Mesenchymal stem cell (in vitro differentiated cells and primary cell): ENCODE results near the gene SPRYD4.
"Not testable (repeated sequence)": the region's sequence is repeated elsewhere in the genome, so short reads cannot be mapped to it uniquely, and the experiment has no call there.

Experiments used
- DNase-seq: peaks from one replicate; pipeline ENCODE4 v3.0.0-alpha.2; 2013
- H2AFZ ChIP-seq: one replicate; pipeline ENCODE4 v1.6.1; 2013; ENCODE audit warnings: low read depth, mild to moderate bottlenecking, control low read depth, inconsistent platforms, low read length, moderate library complexity
- H2AK5ac ChIP-seq: 2 replicates; pipeline ENCODE4 v1.6.1; 2013; ENCODE audit warnings: low read length, moderate library complexity, mild to moderate bottlenecking, inconsistent platforms; ENCODE audit not compliant: severe bottlenecking
- H2BK120ac ChIP-seq: one replicate; pipeline ENCODE4 v1.6.1; 2013; ENCODE audit warnings: low read depth, mild to moderate bottlenecking, inconsistent platforms, low read length, moderate library complexity
- H2BK12ac ChIP-seq, 2 experiments: one replicate each; pipeline ENCODE4 v1.6.1; 2013; ENCODE audit warnings: inconsistent platforms in 2 of 2, low read length in 2 of 2, mild to moderate bottlenecking in 2 of 2, moderate library complexity in 2 of 2, control low read depth in 1 of 2
- H2BK15ac ChIP-seq: one replicate; pipeline ENCODE4 v1.6.1; 2013; ENCODE audit warnings: mild to moderate bottlenecking, low read depth, inconsistent platforms; ENCODE audit not compliant: poor library complexity, severe bottlenecking
- H2BK5ac ChIP-seq: 2 replicates; pipeline ENCODE4 v1.6.1; 2013; ENCODE audit warnings: low read depth, mild to moderate bottlenecking, low read length, control low read depth, inconsistent platforms; ENCODE audit not compliant: poor library complexity, severe bottlenecking
- H3K14ac ChIP-seq, 2 experiments: one replicate each; pipeline ENCODE4 v1.6.1; 2013; ENCODE audit warnings: inconsistent platforms in 2 of 2, low read length in 2 of 2, control low read depth in 1 of 2, mild to moderate bottlenecking in 1 of 2, moderate library complexity in 1 of 2
- H3K18ac ChIP-seq, 2 experiments: one replicate each; pipeline ENCODE4 v1.6.1; 2013; ENCODE audit warnings: inconsistent platforms in 2 of 2, low read length in 2 of 2, control low read depth in 1 of 2, low read depth in 1 of 2, mild to moderate bottlenecking in 1 of 2
- H3K23ac ChIP-seq, 2 experiments: one replicate each; pipeline ENCODE4 v1.6.1; 2013; ENCODE audit warnings: inconsistent platforms in 2 of 2, low read length in 2 of 2, mild to moderate bottlenecking in 2 of 2, moderate library complexity in 2 of 2, control low read depth in 1 of 2
- H3K27ac ChIP-seq: 2 replicates; pipeline ENCODE4 v1.5.1; 2013; ENCODE audit warnings: mild to moderate bottlenecking, moderate library complexity, low read length, control low read depth, inconsistent platforms; ENCODE audit not compliant: poor library complexity, severe bottlenecking
- H3K27me3 ChIP-seq, 2 experiments: 2 replicates each; pipeline versions ENCODE4 v1.6.1 to v1.7.0; 2013; ENCODE audit warnings: low read length in 2 of 2, mild to moderate bottlenecking in 2 of 2, moderate library complexity in 2 of 2, control low read depth in 1 of 2, inconsistent platforms in 1 of 2; ENCODE audit not compliant: control insufficient read depth in 1 of 2, insufficient read depth in 1 of 2
- H3K36me3 ChIP-seq, 2 experiments: 2 replicates each; pipeline versions ENCODE4 v1.6.1 to v1.7.0; 2013; ENCODE audit warnings: low read length in 2 of 2, control low read depth in 1 of 2, inconsistent platforms in 1 of 2, low read depth in 1 of 2, mild to moderate bottlenecking in 1 of 2; ENCODE audit not compliant: insufficient read depth in 2 of 2, control insufficient read depth in 1 of 2
- H3K4ac ChIP-seq, 2 experiments: one replicate each; pipeline ENCODE4 v1.6.1; 2013; ENCODE audit warnings: inconsistent platforms in 2 of 2, low read length in 2 of 2, mild to moderate bottlenecking in 2 of 2, moderate library complexity in 2 of 2, control low read depth in 1 of 2, low read depth in 1 of 2
- H3K4me1 ChIP-seq: 2 replicates; pipeline ENCODE4 v1.6.1; 2013; ENCODE audit warnings: low read depth, low read length, control low read depth; ENCODE audit not compliant: control insufficient read depth, insufficient read depth
- H3K4me2 ChIP-seq: 2 replicates; pipeline ENCODE4 v1.6.1; 2013; ENCODE audit warnings: low read length, mild to moderate bottlenecking, inconsistent platforms; ENCODE audit not compliant: poor library complexity, severe bottlenecking
- H3K4me3 ChIP-seq, 2 experiments: 2 replicates each; pipeline versions ENCODE4 v1.5.1 to v1.7.0; 2013; ENCODE audit warnings: low read length in 2 of 2, mild to moderate bottlenecking in 2 of 2, control low read depth in 1 of 2, low read depth in 1 of 2; ENCODE audit not compliant: insufficient read depth in 1 of 2
- H3K79me1 ChIP-seq: replicated peaks from 2 replicates; pipeline ENCODE4 v1.6.1; 2013; ENCODE audit warnings: mild to moderate bottlenecking, control low read depth, low read length, inconsistent platforms; ENCODE audit not compliant: poor library complexity, severe bottlenecking
- H3K9ac ChIP-seq: 2 replicates; pipeline ENCODE4 v1.7.0; 2013; ENCODE audit warnings: mild to moderate bottlenecking, low read length, moderate library complexity
- H3K9me3 ChIP-seq: 2 replicates; pipeline ENCODE4 v1.7.0; 2013; ENCODE audit warnings: mild to moderate bottlenecking, low read length; ENCODE audit not compliant: control insufficient read depth
- H4K8ac ChIP-seq: one replicate; pipeline ENCODE4 v1.6.1; 2013; ENCODE audit warnings: inconsistent platforms, mild to moderate bottlenecking, low read length, moderate library complexity
- H4K91ac ChIP-seq: one replicate; pipeline ENCODE4 v1.6.1; 2013; ENCODE audit warnings: mild to moderate bottlenecking, low read length, inconsistent platforms
- WGBS: methylation state at CpG from one replicate; pipeline ENCODE4 v1.1.7; 2013; ENCODE audit warnings: mixed read lengths; 5-methylcytosine and 5-hydroxymethylcytosine counted together

SPRYD4 gene

DNA sequence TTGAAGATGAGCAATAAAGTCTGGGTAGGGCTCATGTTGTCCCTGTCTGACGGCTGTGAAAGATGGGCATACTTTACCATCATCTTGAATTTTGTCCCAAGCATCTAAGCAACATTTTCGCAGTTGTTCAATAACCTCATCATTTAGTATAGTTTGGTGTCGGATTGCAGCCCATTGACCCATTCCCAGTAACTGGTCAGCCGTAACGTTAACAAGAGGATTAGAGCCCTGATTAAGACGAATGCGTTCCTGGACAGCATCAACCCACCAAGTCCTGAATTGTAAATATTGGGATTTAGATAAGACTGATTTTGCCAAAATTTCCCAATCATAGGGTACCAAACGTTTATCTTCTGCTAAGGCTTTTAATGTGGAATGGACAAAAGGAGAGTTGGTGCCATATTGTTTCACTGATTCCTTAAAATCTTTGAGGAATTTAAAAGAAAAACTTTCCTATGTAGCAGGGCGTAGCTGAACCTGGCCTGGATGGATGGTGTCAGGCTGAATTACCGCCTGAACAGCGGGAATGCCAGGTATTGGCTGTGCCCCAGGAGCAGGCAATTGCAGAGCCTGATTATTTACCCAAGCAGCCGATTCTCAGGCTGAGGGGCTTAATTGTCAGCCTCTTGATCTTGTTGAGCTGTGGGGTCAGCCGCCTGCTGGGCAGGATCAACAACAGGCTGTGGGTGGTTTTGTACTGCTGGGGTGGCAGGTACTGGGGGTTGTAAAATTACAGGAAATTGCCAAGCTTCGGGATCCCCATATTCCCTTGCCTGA, 29.9 kb downstream of the SPRYD4 start:
- not testable (repeated sequence) for H4K8ac ChIP-seq, H3K9me3 ChIP-seq, H2BK120ac ChIP-seq, H3K79me1 ChIP-seq, H2AK5ac ChIP-seq, H2BK15ac ChIP-seq, H2BK5ac ChIP-seq, H3K36me3 ChIP-seq, H2BK12ac ChIP-seq, H3K4me2 ChIP-seq, DNase-seq, H4K91ac ChIP-seq, H3K4me3 ChIP-seq, H3K9ac ChIP-seq, H2AFZ ChIP-seq, H3K4ac ChIP-seq, H3K14ac ChIP-seq, H3K4me1 ChIP-seq, H3K18ac ChIP-seq, H3K23ac ChIP-seq, H3K27ac ChIP-seq, H3K27me3 ChIP-seq
- 40% methylated on average over 8 of the region's 14 CpGs for WGBS

DNA sequence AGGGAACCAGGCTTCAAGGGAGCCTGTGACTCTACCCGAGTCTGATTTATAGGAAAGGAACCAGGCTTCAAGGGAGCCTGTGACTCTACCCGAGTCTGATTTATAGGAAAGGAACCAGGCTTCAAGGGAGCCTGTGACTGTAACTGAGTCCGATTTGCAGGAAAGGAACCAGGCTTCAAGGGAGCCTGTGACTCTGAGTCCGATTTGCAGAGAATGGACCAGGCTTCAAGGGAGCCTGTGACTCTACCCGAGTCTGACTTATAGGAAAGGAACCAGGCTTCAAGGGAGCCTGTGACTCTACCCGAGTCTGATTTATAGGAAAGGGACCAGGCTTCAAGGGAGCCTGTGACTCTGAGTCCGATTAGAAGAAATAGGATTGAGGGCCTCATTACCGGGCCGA, 31.1 kb downstream of the SPRYD4 start:
- not testable (repeated sequence) for H2BK12ac ChIP-seq, H3K9me3 ChIP-seq, H2BK5ac ChIP-seq, H2AFZ ChIP-seq, H3K23ac ChIP-seq, H4K91ac ChIP-seq, H2BK120ac ChIP-seq, H3K9ac ChIP-seq, H2AK5ac ChIP-seq, H2BK15ac ChIP-seq, H3K27me3 ChIP-seq, H3K36me3 ChIP-seq, H3K14ac ChIP-seq, H3K27ac ChIP-seq, H3K4ac ChIP-seq, DNase-seq, H4K8ac ChIP-seq, H3K4me2 ChIP-seq, H3K4me3 ChIP-seq, H3K79me1 ChIP-seq, H3K4me1 ChIP-seq, H3K18ac ChIP-seq
- WGBS: 48% methylated on average over 9 of the region's 9 CpGs

DNA sequence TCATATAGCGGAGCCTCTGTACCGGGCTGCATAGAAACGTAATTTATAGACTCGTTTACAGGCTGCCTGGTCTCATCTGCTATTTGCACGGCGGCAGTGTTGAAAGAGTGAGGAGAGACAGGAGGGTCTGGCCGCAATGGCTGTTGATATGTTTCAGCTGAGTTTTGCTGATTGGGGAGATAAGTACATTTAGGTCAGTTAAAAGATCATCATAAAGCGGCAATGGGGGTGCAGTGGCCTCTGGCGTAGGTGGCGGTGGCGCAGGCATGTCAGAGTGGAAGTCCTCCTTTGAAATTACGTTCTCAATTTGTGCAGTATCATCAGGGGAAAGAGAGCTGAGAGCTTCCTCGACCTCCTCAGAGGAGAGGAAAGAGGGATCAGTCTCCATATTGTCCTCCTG, 31.5 kb downstream of the SPRYD4 start:
- 45% methylated on average over 13 of the region's 13 CpGs for WGBS
- not testable (repeated sequence) for H3K9ac ChIP-seq, H3K27ac ChIP-seq, H3K18ac ChIP-seq, H3K79me1 ChIP-seq, H2BK5ac ChIP-seq, H2BK15ac ChIP-seq, H2AK5ac ChIP-seq, H3K4ac ChIP-seq, H3K4me3 ChIP-seq, DNase-seq, H3K27me3 ChIP-seq, H4K91ac ChIP-seq, H3K23ac ChIP-seq, H2AFZ ChIP-seq, H2BK120ac ChIP-seq, H3K14ac ChIP-seq, H3K4me1 ChIP-seq, H4K8ac ChIP-seq, H2BK12ac ChIP-seq, H3K36me3 ChIP-seq, H3K9me3 ChIP-seq, H3K4me2 ChIP-seq

DNA sequence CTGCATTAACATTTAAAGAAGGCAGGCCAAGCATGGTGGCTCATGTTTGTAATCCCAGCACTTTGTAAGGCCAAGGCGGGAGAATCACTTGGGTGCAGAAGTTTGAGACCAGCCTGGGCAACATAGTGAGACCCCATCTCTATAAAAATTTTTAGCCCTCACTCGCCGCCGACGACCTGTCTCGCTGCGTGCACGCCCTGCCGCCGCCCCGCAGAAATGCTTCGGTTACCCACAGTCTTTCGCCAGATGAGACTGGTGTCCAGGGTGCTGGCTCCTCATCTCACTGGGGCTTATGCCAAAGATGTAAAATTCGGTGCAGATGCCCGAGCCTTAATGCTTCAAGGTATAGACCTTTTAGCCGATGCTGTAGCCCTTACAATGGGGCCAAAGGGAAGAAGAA, 42.4 kb downstream of the SPRYD4 start:
- Histone ChIP-seq H4K8ac (no peak overlapping the region), H4K91ac (peak overlapping the region; percentile 61), H2BK15ac (no peak overlapping the region), H3K23ac (no peak overlapping the region), H3K79me1 (no peaks in the 10 kb centered on the region), H3K18ac (no peak overlapping the region), H2AK5ac (no peak overlapping the region), H3K4ac (no peak overlapping the region), H3K4me2 (no peak overlapping the region), H3K4me1 (no peaks in the 10 kb centered on the region), H2BK5ac (no peak overlapping the region), H3K4me3 (no peak overlapping the region), H3K9ac (no peak overlapping the region), H3K14ac (no peak overlapping the region), H3K27ac (no peak overlapping the region), H3K36me3 (no peaks in the 10 kb centered on the region), H2BK120ac (no peak overlapping the region), H3K9me3 (no peaks in the 10 kb centered on the region), H2BK12ac (no peak overlapping the region), H2AFZ (no peak overlapping the region), H3K27me3 (peaks cover 3 to 9% of the 10 kb centered on the region in 2 experiments)
- no peak for DNase-seq
- 94% methylated on average over 16 of the region's 16 CpGs for WGBS
